H9 (cell line): Measurements from ENCODE around the gene HLA-DOB. TPM values are rescaled to one million over a fixed set of nuclear protein-coding genes. Genes with fewer than 3 reads are reported as not detected.

Experiments used
- DNase-seq: peaks from one replicate; pipeline ENCODE4 v3.0.0-alpha.2; 2017
- H2AFZ ChIP-seq: one replicate; pipeline ENCODE4 v1.6.1; 2013; ENCODE audit warnings: mild to moderate bottlenecking, low read length, control low read depth, moderate library complexity
- H2AK5ac ChIP-seq: 2 replicates; pipeline ENCODE4 v1.6.1; 2013; ENCODE audit warnings: low read length, control low read depth, mixed read lengths; ENCODE audit not compliant: insufficient read length
- H2BK120ac ChIP-seq: one replicate; pipeline ENCODE4 v1.6.1; 2013; ENCODE audit warnings: low read depth, mild to moderate bottlenecking, low read length, control low read depth, inconsistent platforms; ENCODE audit not compliant: poor library complexity, severe bottlenecking
- H2BK12ac ChIP-seq: 2 replicates; pipeline ENCODE4 v1.6.1; 2013; ENCODE audit warnings: low read length, control low read depth, mixed read lengths, low read depth; ENCODE audit not compliant: insufficient read length
- H2BK15ac ChIP-seq: 2 replicates; pipeline ENCODE4 v1.6.1; 2013; ENCODE audit warnings: low read depth, low read length, control low read depth
- H2BK20ac ChIP-seq: one replicate; pipeline ENCODE4 v1.6.1; 2013; ENCODE audit warnings: low read depth, mild to moderate bottlenecking, low read length, control low read depth, inconsistent platforms; ENCODE audit not compliant: poor library complexity, severe bottlenecking
- H2BK5ac ChIP-seq: 2 replicates; pipeline ENCODE4 v1.6.1; 2013; ENCODE audit warnings: low read length, control low read depth, mixed read lengths; ENCODE audit not compliant: insufficient read length
- H3K14ac ChIP-seq: 2 replicates; pipeline ENCODE4 v1.6.1; 2013; ENCODE audit warnings: low read length, control low read depth; ENCODE audit not compliant: insufficient read depth
- H3K18ac ChIP-seq: 2 replicates; pipeline ENCODE4 v1.6.1; 2013; ENCODE audit warnings: low read depth, mild to moderate bottlenecking, mixed read lengths, low read length, control low read depth; ENCODE audit not compliant: insufficient read length
- H3K23ac ChIP-seq: 2 replicates; pipeline ENCODE4 v1.6.1; 2013; ENCODE audit warnings: low read length, control low read depth, mixed read lengths, low read depth; ENCODE audit not compliant: insufficient read length
- H3K23me2 ChIP-seq: 2 replicates; pipeline ENCODE4 v1.6.1; 2013; ENCODE audit warnings: low read depth, mild to moderate bottlenecking, mixed read lengths, low read length, control low read depth; ENCODE audit not compliant: insufficient read length, poor library complexity, severe bottlenecking
- H3K27ac ChIP-seq: 2 replicates; pipeline ENCODE4 v1.5.1; 2013; ENCODE audit warnings: low read length, control low read depth, mixed read lengths, low read depth; ENCODE audit not compliant: insufficient read length
- H3K27me3 ChIP-seq: 2 replicates; pipeline ENCODE4 v1.6.1; 2013; ENCODE audit warnings: low read length, control low read depth, inconsistent platforms; ENCODE audit not compliant: insufficient read depth
- H3K4ac ChIP-seq: 2 replicates; pipeline ENCODE4 v1.6.1; 2013; ENCODE audit warnings: low read depth, mild to moderate bottlenecking, control low read depth, inconsistent platforms, low read length, moderate library complexity
- H3K4me1 ChIP-seq: 2 replicates; pipeline ENCODE4 v1.6.1; 2013; ENCODE audit warnings: low read length, control low read depth, inconsistent platforms; ENCODE audit not compliant: insufficient read depth
- H3K4me2 ChIP-seq: 2 replicates; pipeline ENCODE4 v1.6.1; 2013; ENCODE audit warnings: low read length, control low read depth, mixed read lengths; ENCODE audit not compliant: insufficient read length, insufficient read depth
- H3K56ac ChIP-seq: 2 replicates; pipeline ENCODE4 v1.6.1; 2013; ENCODE audit warnings: low read depth, mild to moderate bottlenecking, mixed read lengths, low read length, control low read depth; ENCODE audit not compliant: insufficient read length
- H3K79me1 ChIP-seq: 2 replicates; pipeline ENCODE4 v1.6.1; 2013; ENCODE audit warnings: low read depth, mild to moderate bottlenecking, moderate library complexity, low read length, control low read depth, inconsistent platforms; ENCODE audit not compliant: insufficient read depth, poor library complexity, severe bottlenecking
- H3K79me2 ChIP-seq: 2 replicates; pipeline ENCODE4 v1.6.1; 2013; ENCODE audit warnings: low read length, control low read depth, inconsistent platforms; ENCODE audit not compliant: insufficient read depth
- H3K9ac ChIP-seq: 2 replicates; pipeline ENCODE4 v1.6.1; 2013; ENCODE audit warnings: low read length, control low read depth, mixed read lengths; ENCODE audit not compliant: insufficient read length; ENCODE audit errors: extremely low read depth
- H3K9me3 ChIP-seq: one replicate; pipeline ENCODE4 v1.6.1; 2013; ENCODE audit warnings: low read depth, low read length, inconsistent platforms; ENCODE audit not compliant: control insufficient read depth
- H3T11ph ChIP-seq: one replicate; pipeline ENCODE4 v1.6.1; 2013; ENCODE audit warnings: mild to moderate bottlenecking, low read length, control low read depth, inconsistent platforms
- H4K20me1 ChIP-seq: one replicate; pipeline ENCODE4 v1.6.1; 2013; ENCODE audit not compliant: control insufficient read depth, insufficient read length, insufficient read depth
- H4K5ac ChIP-seq: 2 replicates; pipeline ENCODE4 v1.6.1; 2013; ENCODE audit warnings: low read depth, mild to moderate bottlenecking, mixed read lengths, low read length, control low read depth; ENCODE audit not compliant: insufficient read length
- H4K8ac ChIP-seq: replicated peaks from 2 replicates; pipeline ENCODE4 v1.6.1; 2013; ENCODE audit warnings: low read length, control low read depth, mixed read lengths, low read depth; ENCODE audit not compliant: insufficient read length
- H4K91ac ChIP-seq: 2 replicates; pipeline ENCODE4 v1.6.1; 2013; ENCODE audit warnings: low read depth, mild to moderate bottlenecking, moderate library complexity, mixed read lengths, low read length, control low read depth; ENCODE audit not compliant: insufficient read length
- H3K27ac Mint-ChIP-seq, 3 experiments: 2 replicates in 2 of 3; 3 replicates in 1 of 3; pipeline ENCODE4 v1.8.0; 2020 to 2021; ENCODE audit warnings: mixed read lengths in 3 of 3, mild to moderate bottlenecking in 1 of 3, moderate library complexity in 1 of 3
- H3K27me3 Mint-ChIP-seq: 2 replicates; pipeline ENCODE4 v1.8.0; 2021; ENCODE audit warnings: low read depth, mild to moderate bottlenecking, moderate library complexity, mixed read lengths
- H3K36me3 Mint-ChIP-seq, 3 experiments: 2 replicates in 2 of 3; 3 replicates in 1 of 3; pipeline ENCODE4 v1.8.0; 2020 to 2021; ENCODE audit warnings: low read depth in 3 of 3, mixed read lengths in 3 of 3; ENCODE audit not compliant: insufficient read depth in 1 of 3
- H3K4me1 Mint-ChIP-seq, 2 experiments: 2 replicates each; pipeline ENCODE4 v1.8.0; 2020; ENCODE audit warnings: mixed read lengths in 2 of 2
- H3K4me3 Mint-ChIP-seq, 2 experiments: 2 replicates in 1 of 2; 3 replicates in 1 of 2; pipeline ENCODE4 v1.8.0; 2020 to 2021; ENCODE audit warnings: mild to moderate bottlenecking in 2 of 2, mixed read lengths in 2 of 2, moderate library complexity in 1 of 2
- H3K9me3 Mint-ChIP-seq, 2 experiments: 2 replicates in 1 of 2; 3 replicates in 1 of 2; pipeline ENCODE4 v1.8.0; 2020; ENCODE audit warnings: mild to moderate bottlenecking in 2 of 2, mixed read lengths in 2 of 2, moderate library complexity in 1 of 2
- WGBS: extraction: QIAGEN DNeasy Blood & Tissue Kit; methylation state at CpG from one replicate; pipeline ENCODE4 v1.1.7; 2013; ENCODE audit warnings: missing lambda C conversion rate, low lambda C conversion rate, mixed read lengths; ENCODE audit not compliant: insufficient read length; ENCODE audit errors: extremely low coverage; 5-methylcytosine and 5-hydroxymethylcytosine counted together
- total RNA-seq: library from RNA; stranded (reverse); gene quantifications from 2 replicates; pipeline ENCODE4 v1.2.1, GENCODE V29; 2021
- TF ChIP-seq, protein P1 (sequence below): fragments of 200-600 bp; sonication (generic); conservative IDR thresholded peaks from 3 replicates; pipeline ENCODE4 v1.8.0; 2021; ENCODE audit warnings: antibody characterized with exemption, mild to moderate bottlenecking

The HLA-DOB gene
- total RNA-seq, 1 experiment from 2014 or later, result 0.20 TPM

DNA sequence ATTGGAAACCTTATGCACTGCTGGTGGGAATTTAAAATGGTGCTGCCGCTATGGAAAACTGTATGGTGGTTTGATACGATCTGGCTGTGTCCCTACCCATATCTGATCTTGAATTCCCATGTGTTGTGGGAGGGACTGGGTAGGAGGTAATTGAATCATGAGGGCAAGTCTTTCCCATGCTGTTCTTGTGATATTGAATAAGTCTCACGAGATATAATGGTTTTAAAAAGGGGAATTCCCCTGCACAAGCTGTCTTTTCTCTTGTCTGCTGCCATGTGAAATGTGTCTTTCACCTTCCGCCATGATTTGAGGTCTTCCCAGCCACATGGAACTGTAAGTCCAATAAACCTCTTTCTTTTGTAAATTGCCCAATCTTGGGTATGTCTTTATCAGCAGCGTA lies 16.9 kb upstream of the HLA-DOB start:
- WGBS, result no CpG with 5 or more reads among the region's 5 CpGs
- no peak overlapping the region for H2BK12ac ChIP-seq
- H3K4me2 ChIP-seq, result no peak overlapping the region
- no peaks in the 10 kb centered on the region for H3K27me3 ChIP-seq
- peaks cover 7 to 19% (median 11%) of the 10 kb centered on the region in 3 experiments; a peak in 6 of 7 replicates for H3K36me3 Mint-ChIP-seq
- H4K91ac ChIP-seq, result no peak overlapping the region
- H3K23me2 ChIP-seq, result peaks cover 6% of the 10 kb centered on the region
- H3K79me2 ChIP-seq, result no peaks in the 10 kb centered on the region
- no peak overlapping the region for H3K4me3 Mint-ChIP-seq
- H3K79me1 ChIP-seq, result no peaks in the 10 kb centered on the region
- no peak overlapping the region for H3K14ac ChIP-seq
- no peak overlapping the region for H2BK20ac ChIP-seq
- H3K9ac ChIP-seq, result no peak overlapping the region
- no peak overlapping the region for H2AK5ac ChIP-seq
- no peaks in the 10 kb centered on the region for H3K9me3 ChIP-seq
- peaks cover 4% of the 10 kb centered on the region; the same call in 1 of the 2 replicates for H3K4me1 ChIP-seq
- DNase-seq, result no peak
- H4K20me1 ChIP-seq, result no peaks in the 10 kb centered on the region
- H2BK15ac ChIP-seq, result no peak overlapping the region
- H2BK5ac ChIP-seq, result no peak overlapping the region
- no peak overlapping the region for H3K18ac ChIP-seq
- no peak overlapping the region for H3K27ac ChIP-seq
- TF ChIP-seq, protein P1, sequence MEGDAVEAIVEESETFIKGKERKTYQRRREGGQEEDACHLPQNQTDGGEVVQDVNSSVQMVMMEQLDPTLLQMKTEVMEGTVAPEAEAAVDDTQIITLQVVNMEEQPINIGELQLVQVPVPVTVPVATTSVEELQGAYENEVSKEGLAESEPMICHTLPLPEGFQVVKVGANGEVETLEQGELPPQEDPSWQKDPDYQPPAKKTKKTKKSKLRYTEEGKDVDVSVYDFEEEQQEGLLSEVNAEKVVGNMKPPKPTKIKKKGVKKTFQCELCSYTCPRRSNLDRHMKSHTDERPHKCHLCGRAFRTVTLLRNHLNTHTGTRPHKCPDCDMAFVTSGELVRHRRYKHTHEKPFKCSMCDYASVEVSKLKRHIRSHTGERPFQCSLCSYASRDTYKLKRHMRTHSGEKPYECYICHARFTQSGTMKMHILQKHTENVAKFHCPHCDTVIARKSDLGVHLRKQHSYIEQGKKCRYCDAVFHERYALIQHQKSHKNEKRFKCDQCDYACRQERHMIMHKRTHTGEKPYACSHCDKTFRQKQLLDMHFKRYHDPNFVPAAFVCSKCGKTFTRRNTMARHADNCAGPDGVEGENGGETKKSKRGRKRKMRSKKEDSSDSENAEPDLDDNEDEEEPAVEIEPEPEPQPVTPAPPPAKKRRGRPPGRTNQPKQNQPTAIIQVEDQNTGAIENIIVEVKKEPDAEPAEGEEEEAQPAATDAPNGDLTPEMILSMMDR, result no peak
- H3K9me3 Mint-ChIP-seq, result no peaks in the 10 kb centered on the region
- no peaks in the 10 kb centered on the region; the same call in 1 of the 2 replicates for H3K27me3 Mint-ChIP-seq
- H4K8ac ChIP-seq, result no peak overlapping the region
- no peak overlapping the region; a peak in 1 of 7 replicates for H3K27ac Mint-ChIP-seq
- no peak overlapping the region for H3K23ac ChIP-seq
- H3K56ac ChIP-seq, result no peak overlapping the region
- H3K4me1 Mint-ChIP-seq, result peaks cover 5 to 18% of the 10 kb centered on the region in 2 experiments
- H2BK120ac ChIP-seq, result no peak overlapping the region
- no peak overlapping the region for H4K5ac ChIP-seq
- no peak overlapping the region for H3T11ph ChIP-seq
- H2AFZ ChIP-seq, result no peak overlapping the region
- no peak overlapping the region for H3K4ac ChIP-seq
